NAMALWA (cell line): Measurements from ENCODE around the gene HELT.
"Not testable (repeated sequence)": the region's sequence is repeated elsewhere in the genome, so short reads cannot be mapped to it uniquely, and the experiment has no call there.

Source experiments
- DNase-seq: peaks from one replicate; pipeline ENCODE4 v3.0.0-alpha.2; 2015; ENCODE audit warnings: low spot score

The HELT gene

GRCh38 chr4:185036019-185036418 lies 17.7 kb downstream of the HELT start:
- DNase-seq, result no peak

DNA sequence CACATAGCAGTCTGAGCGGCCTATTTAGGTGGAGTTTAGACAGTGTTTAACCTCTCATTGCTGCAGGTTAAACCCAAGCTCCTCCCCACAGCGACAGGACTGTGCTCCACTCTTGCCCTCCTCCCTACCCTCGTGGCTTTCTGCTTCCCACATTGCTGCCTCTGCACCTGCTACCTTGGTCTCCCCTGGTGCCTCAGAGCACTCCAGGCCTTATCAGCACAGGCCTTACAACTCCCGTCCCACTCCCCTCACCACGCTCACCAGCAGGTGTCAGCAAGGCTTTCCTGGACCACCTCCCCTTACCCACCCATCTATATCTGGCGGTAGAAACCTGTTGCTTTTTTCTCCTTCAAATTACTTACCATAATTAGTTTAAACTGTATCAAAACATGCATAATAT lies 18.6 kb downstream of the HELT start:
- no peak for DNase-seq

GRCh38 chr4:185039508-185040273 lies 21.4 kb downstream of the HELT start:
- DNase-seq, result peak; percentile 86

DNA sequence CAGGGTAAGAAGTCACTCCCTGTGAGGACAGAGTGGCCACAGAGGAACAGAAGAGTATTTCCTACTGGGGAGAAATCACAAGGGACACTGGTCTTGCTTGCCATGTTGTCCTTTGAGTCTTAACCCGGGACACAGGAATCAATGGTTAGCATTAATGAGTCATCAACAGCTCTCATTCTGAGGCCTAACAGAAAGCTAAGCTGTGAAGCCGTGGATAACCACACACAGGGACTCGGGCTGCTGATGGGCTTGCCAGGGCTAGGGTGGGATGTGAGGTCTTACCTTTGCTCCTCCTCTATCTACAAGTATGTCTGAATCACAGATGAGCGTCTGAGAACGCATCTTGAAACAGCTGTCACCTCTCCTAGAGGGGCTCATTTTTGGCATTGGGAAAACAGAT lies 22.2 kb downstream of the HELT start:
- DNase-seq, result no peak

DNA sequence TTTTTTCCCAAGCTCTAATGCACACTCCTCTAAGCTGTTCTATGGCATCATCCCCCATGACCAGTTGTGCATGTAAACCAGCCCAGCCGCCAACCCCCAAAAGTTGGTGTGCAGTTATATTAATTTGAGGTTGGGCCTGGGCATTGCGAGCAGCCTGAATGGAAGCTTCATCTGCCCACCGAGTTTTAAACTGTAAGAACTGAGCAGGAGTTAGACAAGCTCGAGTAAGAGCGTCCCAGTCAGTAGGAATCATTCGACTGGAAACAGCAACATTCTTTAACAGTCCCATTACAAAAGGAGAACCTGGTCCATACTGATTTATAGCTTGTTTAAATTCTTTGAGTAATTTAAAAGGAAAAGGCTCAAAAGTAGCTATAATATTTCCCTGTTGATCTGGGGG lies 32.0 kb downstream of the HELT start:
- not testable (repeated sequence) for DNase-seq

DNA sequence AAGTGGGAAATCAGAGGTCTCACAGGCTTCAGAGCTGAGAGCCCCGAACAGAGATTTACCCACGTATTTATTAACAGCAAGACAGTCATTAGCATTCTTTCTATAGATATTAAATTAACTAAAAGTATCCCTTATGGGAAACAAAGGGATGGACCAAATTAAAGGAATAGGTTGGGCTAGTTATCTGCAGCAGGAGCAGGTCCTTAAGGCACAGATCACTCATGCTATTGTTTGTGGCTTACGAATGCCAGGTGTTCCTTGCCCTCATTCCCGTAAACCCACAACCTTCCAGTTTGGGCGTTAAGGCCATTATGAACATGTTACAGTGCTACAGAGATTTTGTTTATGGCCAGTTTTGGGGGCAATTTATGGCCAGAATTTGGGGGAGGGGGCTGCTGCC lies 33.0 kb downstream of the HELT start:
- not testable (repeated sequence) for DNase-seq

DNA sequence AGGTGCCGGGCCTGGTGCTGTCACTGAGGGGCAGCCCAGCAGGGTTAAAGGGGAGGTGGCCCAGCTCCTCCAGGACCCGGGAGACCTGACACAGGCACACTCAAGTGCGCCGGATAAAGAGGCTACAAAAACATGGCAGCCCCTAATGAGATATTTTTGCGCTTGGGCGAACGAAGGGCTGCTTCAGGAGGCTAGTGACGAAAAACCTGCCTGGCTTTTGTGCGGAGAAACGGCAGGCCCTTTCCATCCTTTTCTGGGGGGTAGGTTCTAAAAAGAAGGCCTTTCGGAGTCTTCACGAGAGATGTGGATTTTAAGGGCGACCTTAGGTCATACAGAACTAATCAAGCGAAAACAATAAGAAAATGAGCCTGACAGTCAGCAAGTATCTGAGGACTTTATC lies 35.5 kb downstream of the HELT start:
- no peak for DNase-seq

GRCh38 chr4:185054272-185054671 lies 36.0 kb downstream of the HELT start:
- DNase-seq, result no peak

GRCh38 chr4:185054886-185055285 lies 36.6 kb downstream of the HELT start:
- no peak for DNase-seq

GRCh38 chr4:185061610-185062009 lies 43.3 kb downstream of the HELT start:
- no peak for DNase-seq

- no peak for DNase-seq
Measured at GRCh38 chr4:185062606-185063005, 44.3 kb downstream of the HELT start.

DNA sequence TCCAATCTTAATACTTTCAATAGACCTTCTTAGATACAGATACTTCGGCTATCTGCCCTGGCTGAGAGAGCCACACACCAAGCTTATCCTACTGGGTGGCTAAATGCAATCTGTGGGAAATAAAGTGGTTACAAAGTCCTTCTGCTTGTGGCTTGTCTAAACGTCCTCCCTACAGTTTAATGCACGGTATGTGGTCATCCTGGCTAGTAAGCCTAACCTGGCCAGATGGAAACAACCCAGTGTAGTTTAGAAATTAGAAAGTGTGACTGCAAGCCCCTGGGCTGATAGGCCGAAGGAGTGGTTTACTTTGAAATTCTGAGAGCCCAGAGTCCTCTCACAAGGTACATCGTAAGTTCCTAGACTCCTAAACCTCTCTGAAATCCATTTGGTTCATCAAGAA lies 47.9 kb downstream of the HELT start:
- DNase-seq, result no peak

GRCh38 chr4:185068837-185069236 lies 50.5 kb downstream of the HELT start:
- no peak for DNase-seq
